Measurements from ENCODE around the gene BLOC1S4. TPM values are rescaled to one million over a fixed set of nuclear protein-coding genes. Genes with fewer than 3 reads are reported as not detected.

BLOC1S4 gene
- total RNA-seq, 1 experiment from 2014 or later = 23.8 TPM

DNA sequence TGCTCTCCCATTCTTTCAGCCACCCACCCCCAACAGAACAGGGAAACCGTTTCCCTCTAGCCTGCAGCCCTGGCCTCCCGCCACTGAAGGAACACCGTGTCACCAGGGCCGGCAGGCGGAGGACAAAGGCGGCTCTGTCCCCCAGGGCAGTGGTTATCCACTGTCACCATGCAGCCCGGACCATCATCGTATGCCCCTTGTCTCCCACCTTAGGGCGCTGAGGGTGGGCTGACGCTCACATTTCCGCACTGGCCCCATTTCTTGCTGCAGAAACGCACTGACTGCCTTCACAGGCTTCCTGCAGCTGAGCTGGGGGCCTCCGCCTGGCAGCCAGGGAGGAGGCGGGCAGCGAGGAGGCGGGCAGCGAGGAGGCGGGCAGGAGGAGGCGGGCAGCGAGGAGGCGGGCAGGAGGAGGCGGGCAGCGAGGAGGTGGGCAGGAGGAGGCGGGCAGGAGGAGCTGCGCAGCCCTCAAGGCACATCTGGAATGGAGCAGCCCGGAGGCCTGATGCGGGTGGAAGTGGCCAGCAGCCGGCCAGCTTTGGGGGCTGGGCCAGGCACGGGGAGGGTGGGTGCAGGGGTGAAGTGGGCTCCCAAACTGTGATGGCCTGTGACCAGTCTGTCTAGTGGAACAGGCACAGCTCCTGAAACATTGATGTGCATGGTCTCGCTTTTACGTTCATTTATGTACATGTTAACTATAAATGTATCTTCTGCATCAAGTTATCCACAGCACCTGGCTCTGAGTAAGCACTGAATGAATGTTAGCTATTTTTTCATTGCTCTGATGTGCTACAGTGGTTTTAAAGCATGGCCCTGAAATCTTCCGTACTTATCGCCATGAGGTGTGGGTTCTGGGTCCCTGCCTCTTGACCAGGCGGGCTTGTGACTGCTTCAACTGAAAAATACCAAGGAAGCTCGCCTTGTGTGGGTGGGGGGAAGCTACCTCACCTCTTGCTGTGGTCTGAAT is 46.0 kb downstream of the BLOC1S4 start:
- DNase-seq (ENCODE audit: low read depth) = no peak

DNA sequence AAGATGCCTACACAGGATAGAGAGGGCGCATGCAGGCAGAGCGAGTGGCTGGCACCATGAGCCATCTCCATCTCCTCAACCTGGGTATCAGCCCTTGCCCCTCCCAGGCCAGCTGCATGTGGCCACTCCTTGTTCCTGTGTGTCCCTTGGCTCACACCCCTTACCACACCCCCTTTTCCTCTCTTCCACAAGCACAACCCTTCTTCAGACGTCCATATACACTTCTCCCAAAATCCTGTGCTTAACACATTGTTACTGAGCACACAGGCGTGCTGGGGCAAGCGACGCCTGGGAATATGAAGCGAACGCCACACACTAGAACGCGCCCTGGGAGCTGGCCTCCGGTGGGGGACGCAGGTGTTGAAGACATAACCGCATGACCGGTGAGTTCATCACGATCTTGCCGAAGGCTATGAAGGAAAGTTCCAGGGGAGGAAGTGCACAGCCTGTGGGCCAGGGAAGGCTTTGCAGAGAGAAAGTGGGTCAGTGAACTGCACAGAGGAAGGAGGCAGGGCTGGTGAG is 47.4 kb downstream of the BLOC1S4 start:
- DNase-seq (ENCODE audit: low read depth) = no peak

DNA sequence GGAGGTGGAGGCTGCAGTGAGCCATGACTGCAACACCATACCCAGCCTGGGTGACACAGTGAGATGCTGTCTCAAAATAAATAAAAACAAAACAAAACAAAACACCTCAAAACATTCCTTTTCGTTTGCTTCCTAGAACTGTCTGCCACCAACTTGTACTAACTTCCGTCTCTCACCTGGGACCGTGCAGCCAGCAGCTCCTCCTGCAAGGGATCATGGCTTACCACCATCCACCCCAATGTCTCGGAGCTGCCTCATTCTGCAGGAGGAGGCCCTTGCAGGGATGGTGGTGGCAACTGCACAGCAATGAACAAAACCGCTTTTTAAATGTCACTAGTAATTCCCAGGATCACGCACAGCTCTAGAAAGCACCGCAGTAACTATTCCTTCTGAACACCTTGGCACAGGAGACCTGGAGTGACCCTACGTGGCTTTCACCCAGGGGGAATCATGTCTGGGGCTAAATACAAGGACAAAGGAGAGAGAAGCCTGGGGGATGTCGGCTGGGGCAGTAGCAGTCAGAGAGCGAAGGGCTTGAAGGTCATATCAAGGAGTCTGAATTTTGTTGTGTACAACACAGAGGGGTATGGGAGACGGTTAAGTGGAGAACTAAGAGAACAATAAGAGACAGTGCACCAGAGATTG is 49.1 kb downstream of the BLOC1S4 start:
- no peak for DNase-seq (ENCODE audit: low read depth)

DNA sequence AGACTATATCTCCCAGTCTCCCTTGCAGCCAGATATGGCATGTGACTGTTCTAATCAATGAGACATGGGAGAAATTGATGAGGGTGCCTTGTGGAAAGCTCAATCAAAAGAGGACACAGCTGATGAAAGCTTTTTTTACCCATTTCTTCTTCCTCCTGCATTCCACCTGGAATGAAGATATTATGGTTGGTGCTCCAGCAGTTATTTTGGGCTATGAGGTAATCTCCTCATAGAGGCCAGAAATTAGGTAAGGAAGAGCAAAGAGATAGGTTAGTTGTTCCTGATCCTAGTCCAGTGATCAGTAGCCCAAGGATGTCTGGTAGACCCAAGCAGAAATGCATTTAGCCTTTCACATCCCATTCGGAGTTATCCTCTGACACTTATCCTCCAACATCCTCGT is 49.7 kb downstream of the BLOC1S4 start:
- no peak for DNase-seq (ENCODE audit: low read depth)

Other genes starting within 250 kb of the BLOC1S4 start
- gene PPP2R2C, start 243.6 kb upstream of the BLOC1S4 start, total RNA-seq (2014; rRNA removed; shearing (Covaris generic)) = 23.5 and 31.7 TPM in 2 replicates
- gene MAN2B2, start 141.0 kb upstream of the BLOC1S4 start, total RNA-seq (2014; rRNA removed; shearing (Covaris generic)) = 10.4 and 11.7 TPM in 2 replicates
- 126 and 155 TPM in 2 replicates for gene MRFAP1, start 75.5 kb upstream of the BLOC1S4 start, total RNA-seq (2014; rRNA removed; shearing (Covaris generic))
- not detected in 2 replicates for gene S100P, start 22.3 kb upstream of the BLOC1S4 start, total RNA-seq (2014; rRNA removed; shearing (Covaris generic))
- gene MRFAP1L1, start 6.3 kb upstream of the BLOC1S4 start, total RNA-seq (2014; rRNA removed; shearing (Covaris generic)) = 65.0 and 70.6 TPM in 2 replicates
- 4.4 and 4.7 TPM in 2 replicates for gene KIAA0232, start 66.6 kb downstream of the BLOC1S4 start, total RNA-seq (2014; rRNA removed; shearing (Covaris generic))
- gene TBC1D14, start 193.7 kb downstream of the BLOC1S4 start, total RNA-seq (2014; rRNA removed; shearing (Covaris generic)) = 47.1 and 50.6 TPM in 2 replicates

Measured in HT1080 (cell line).